ENCODE data around the gene FNBP1. TPM values are rescaled to one million over a fixed set of nuclear protein-coding genes. Genes with fewer than 3 reads are reported as not detected.

FNBP1 gene
- total and polyA plus RNA-seq, 10 of the 15 experiments (the other 5 are each of a cell fraction or from before 2014, with no cell fraction given) = 64.5 to 353 (median 179) TPM

DNA sequence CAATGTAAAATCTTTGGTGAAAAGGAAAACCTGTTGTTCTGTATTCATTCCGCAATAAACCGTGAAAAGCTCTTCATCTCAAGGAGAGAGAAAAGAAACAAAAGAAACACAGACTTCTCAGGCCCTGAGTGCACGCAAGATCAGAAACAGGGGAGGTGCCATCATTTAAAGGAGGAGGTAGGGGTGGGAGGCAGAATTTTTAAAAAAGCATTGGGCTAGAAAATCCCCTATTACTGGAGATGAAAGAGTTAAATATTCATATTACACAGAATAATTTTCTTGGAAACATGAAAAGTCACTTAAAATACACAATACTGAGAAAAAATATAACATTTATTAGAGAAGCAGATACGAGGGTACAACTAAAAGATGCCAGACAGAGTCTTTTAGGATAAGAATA, 151.4 kb downstream of the FNBP1 start:
- H3K36me3 ChIP-seq (ENCODE audit: control insufficient read depth in 2 of 2, insufficient read depth in 2 of 2, low read length in 1 of 2) = peaks cover 12 to 36% of the 10 kb centered on the region in 2 experiments
- ChIA-PET POLR2A (interaction anchor here (0.5 to 1.9 kb wide), 8 partner anchors 24 to 233 kb away, joined by 3 to 7 read pairs (median 4); partner anchors contain the start of gene GPR107), RAD21 (ENCODE audit: unreplicated experiment) (interaction anchor here (0.7 to 4.0 kb wide), 7 partner anchors 10 to 154 kb away, joined by 3 to 16 read pairs (median 3); no protein-coding TSS in a partner anchor), SMC1A (ENCODE audit: uncharacterized antibody, unreplicated experiment) (interaction anchor here (0.8 to 2.0 kb wide), 8 partner anchors 14 to 145 kb away, joined by 3 to 7 read pairs (median 4); no protein-coding TSS in a partner anchor), CTCF (interaction anchor here (1.0 kb wide), 1 partner anchor 138 kb away, joined by 3 read pairs; no protein-coding TSS in a partner anchor)
- H3K4me2 ChIP-seq (ENCODE audit: control insufficient read depth, insufficient read depth) = peak overlapping the region; percentile 60
- intact Hi-C loops (cut with micrococcal nuclease; ENCODE audit: unreplicated experiment) (no loop called here), in situ Hi-C loops (cut with MboI) (no loop called here)
- H2AFZ ChIP-seq (ENCODE audit: control insufficient read depth, low read depth, low read length) = no peak overlapping the region
- H3K4me1 ChIP-seq (ENCODE audit: control insufficient read depth, insufficient read depth, low read length) = peaks cover 94% of the 10 kb centered on the region
- BruUV-seq (replicated peaks) = no TSS peak
- H3K9me3 ChIP-seq (replicated peaks; ENCODE audit: control insufficient read depth, insufficient read depth, low read length) = no peaks in the 10 kb centered on the region
- H3K79me2 ChIP-seq (ENCODE audit: control insufficient read depth, insufficient read depth, low read length) = peaks cover 40% of the 10 kb centered on the region
- 48% methylated on average over 4 of the region's 4 CpGs for WGBS (ENCODE audit: insufficient coverage, insufficient replicate concordance, low lambda C conversion rate, missing lambda C conversion rate)
- H3K4me3 ChIP-seq = 0 out of 2 replicates have a peak overlapping the region, but pooled peaks have one; percentile 18
- ATAC-seq (no peak), FAIRE-seq (peak; percentile 23), DNase-seq (ENCODE audit: low read depth, low spot score) (no peak)
- H3K27me3 ChIP-seq (replicated peaks in 1 of 2; ENCODE audit: control insufficient read depth in 2 of 2, insufficient read depth in 2 of 2, low read length in 1 of 2) = no peaks in the 10 kb centered on the region
- peak overlapping the region; percentile 64 for H3K9ac ChIP-seq (ENCODE audit: control insufficient read depth, insufficient read depth, low read length)
- peak overlapping the region; percentile 96 for H3K27ac ChIP-seq (ENCODE audit: control insufficient read depth, insufficient read depth)
- TF ChIP-seq MTA2 (IDR thresholded peaks at IDR 0.05; ENCODE audit: low read depth) = no peak
- no peak for TF ChIP-seq IRF4 (IDR thresholded peaks at IDR 0.05; ENCODE audit: low read depth, low read length)
- TF ChIP-seq, protein P1, sequence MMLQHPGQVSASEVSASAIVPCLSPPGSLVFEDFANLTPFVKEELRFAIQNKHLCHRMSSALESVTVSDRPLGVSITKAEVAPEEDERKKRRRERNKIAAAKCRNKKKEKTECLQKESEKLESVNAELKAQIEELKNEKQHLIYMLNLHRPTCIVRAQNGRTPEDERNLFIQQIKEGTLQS (IDR thresholded peaks at IDR 0.05; ENCODE audit: borderline replicate concordance, extremely low read depth, low read depth, low read length) = no peak
- no peak for TF ChIP-seq SMAD1 (IDR thresholded peaks at IDR 0.05; ENCODE audit: low read depth, partially characterized antibody)
- TF ChIP-seq, protein P2, sequence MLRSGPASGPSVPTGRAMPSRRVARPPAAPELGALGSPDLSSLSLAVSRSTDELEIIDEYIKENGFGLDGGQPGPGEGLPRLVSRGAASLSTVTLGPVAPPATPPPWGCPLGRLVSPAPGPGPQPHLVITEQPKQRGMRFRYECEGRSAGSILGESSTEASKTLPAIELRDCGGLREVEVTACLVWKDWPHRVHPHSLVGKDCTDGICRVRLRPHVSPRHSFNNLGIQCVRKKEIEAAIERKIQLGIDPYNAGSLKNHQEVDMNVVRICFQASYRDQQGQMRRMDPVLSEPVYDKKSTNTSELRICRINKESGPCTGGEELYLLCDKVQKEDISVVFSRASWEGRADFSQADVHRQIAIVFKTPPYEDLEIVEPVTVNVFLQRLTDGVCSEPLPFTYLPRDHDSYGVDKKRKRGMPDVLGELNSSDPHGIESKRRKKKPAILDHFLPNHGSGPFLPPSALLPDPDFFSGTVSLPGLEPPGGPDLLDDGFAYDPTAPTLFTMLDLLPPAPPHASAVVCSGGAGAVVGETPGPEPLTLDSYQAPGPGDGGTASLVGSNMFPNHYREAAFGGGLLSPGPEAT (IDR thresholded peaks at IDR 0.05; ENCODE audit: low read depth) = no peak
- TF ChIP-seq ESRRA (IDR thresholded peaks at IDR 0.05; ENCODE audit: low read length) = no peak
- TF ChIP-seq, protein P3, sequence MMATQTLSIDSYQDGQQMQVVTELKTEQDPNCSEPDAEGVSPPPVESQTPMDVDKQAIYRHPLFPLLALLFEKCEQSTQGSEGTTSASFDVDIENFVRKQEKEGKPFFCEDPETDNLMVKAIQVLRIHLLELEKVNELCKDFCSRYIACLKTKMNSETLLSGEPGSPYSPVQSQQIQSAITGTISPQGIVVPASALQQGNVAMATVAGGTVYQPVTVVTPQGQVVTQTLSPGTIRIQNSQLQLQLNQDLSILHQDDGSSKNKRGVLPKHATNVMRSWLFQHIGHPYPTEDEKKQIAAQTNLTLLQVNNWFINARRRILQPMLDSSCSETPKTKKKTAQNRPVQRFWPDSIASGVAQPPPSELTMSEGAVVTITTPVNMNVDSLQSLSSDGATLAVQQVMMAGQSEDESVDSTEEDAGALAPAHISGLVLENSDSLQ (IDR thresholded peaks at IDR 0.05) = no peak
- no peak for TF ChIP-seq NRF1 (conservative IDR thresholded peaks at IDR 0.05; ENCODE audit: low read depth, low read length)
- no peak for TF ChIP-seq CBFB (IDR thresholded peaks at IDR 0.05; ENCODE audit: low read depth)
- no peak for TF ChIP-seq IKZF1 (conservative IDR thresholded peaks at IDR 0.05)
- TF ChIP-seq, protein P4, sequence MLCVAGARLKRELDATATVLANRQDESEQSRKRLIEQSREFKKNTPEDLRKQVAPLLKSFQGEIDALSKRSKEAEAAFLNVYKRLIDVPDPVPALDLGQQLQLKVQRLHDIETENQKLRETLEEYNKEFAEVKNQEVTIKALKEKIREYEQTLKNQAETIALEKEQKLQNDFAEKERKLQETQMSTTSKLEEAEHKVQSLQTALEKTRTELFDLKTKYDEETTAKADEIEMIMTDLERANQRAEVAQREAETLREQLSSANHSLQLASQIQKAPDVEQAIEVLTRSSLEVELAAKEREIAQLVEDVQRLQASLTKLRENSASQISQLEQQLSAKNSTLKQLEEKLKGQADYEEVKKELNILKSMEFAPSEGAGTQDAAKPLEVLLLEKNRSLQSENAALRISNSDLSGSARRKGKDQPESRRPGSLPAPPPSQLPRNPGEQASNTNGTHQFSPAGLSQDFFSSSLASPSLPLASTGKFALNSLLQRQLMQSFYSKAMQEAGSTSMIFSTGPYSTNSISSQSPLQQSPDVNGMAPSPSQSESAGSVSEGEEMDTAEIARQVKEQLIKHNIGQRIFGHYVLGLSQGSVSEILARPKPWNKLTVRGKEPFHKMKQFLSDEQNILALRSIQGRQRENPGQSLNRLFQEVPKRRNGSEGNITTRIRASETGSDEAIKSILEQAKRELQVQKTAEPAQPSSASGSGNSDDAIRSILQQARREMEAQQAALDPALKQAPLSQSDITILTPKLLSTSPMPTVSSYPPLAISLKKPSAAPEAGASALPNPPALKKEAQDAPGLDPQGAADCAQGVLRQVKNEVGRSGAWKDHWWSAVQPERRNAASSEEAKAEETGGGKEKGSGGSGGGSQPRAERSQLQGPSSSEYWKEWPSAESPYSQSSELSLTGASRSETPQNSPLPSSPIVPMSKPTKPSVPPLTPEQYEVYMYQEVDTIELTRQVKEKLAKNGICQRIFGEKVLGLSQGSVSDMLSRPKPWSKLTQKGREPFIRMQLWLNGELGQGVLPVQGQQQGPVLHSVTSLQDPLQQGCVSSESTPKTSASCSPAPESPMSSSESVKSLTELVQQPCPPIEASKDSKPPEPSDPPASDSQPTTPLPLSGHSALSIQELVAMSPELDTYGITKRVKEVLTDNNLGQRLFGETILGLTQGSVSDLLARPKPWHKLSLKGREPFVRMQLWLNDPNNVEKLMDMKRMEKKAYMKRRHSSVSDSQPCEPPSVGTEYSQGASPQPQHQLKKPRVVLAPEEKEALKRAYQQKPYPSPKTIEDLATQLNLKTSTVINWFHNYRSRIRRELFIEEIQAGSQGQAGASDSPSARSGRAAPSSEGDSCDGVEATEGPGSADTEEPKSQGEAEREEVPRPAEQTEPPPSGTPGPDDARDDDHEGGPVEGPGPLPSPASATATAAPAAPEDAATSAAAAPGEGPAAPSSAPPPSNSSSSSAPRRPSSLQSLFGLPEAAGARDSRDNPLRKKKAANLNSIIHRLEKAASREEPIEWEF (IDR thresholded peaks at IDR 0.05; ENCODE audit: insufficient replicate concordance, low read depth, low read length) = no peak
- TF ChIP-seq RAD21 (IDR thresholded peaks at IDR 0.05; ENCODE audit: insufficient read depth, low read depth, low read length) = no peak
- no peak for TF ChIP-seq ZNF217 (IDR thresholded peaks at IDR 0.05)
- TF ChIP-seq BRCA1 (IDR thresholded peaks at IDR 0.05; ENCODE audit: low read depth, low read length) = no peak
- no peak for TF ChIP-seq SREBF2 (IDR thresholded peaks at IDR 0.05; ENCODE audit: low read length)
- H4K20me1 ChIP-seq (ENCODE audit: control insufficient read depth, insufficient read depth) = no peaks in the 10 kb centered on the region
